ENCODE data around the gene NTM.

The NTM gene

GRCh38 chr11:132186699-132187098, 816.3 kb downstream of the NTM start:
- Histone ChIP-seq H3K27me3 (replicated peaks; ENCODE audit: control insufficient read depth, insufficient read depth, low read length) (no peaks in the 10 kb centered on the region), H3K4me3 (ENCODE audit: low read length) (no peak overlapping the region), H3K36me3 (ENCODE audit: control insufficient read depth, insufficient read depth, low read length, severe bottlenecking) (no peaks in the 10 kb centered on the region), H3K4me1 (ENCODE audit: control insufficient read depth, insufficient read depth, low read length) (peaks cover 6% of the 10 kb centered on the region), H3K9me3 (ENCODE audit: control insufficient read depth, low read length) (no peaks in the 10 kb centered on the region), H3K9ac (ENCODE audit: low read length) (no peak overlapping the region)
- no peak for DNase-seq (ENCODE audit: low read depth)

- Histone ChIP-seq H3K36me3 (ENCODE audit: control insufficient read depth, insufficient read depth, low read length, severe bottlenecking) (no peaks in the 10 kb centered on the region), H3K9me3 (ENCODE audit: control insufficient read depth, low read length) (no peaks in the 10 kb centered on the region), H3K27me3 (replicated peaks; ENCODE audit: control insufficient read depth, insufficient read depth, low read length) (no peaks in the 10 kb centered on the region), H3K4me1 (ENCODE audit: control insufficient read depth, insufficient read depth, low read length) (peaks cover 6% of the 10 kb centered on the region), H3K4me3 (ENCODE audit: low read length) (no peak overlapping the region), H3K9ac (ENCODE audit: low read length) (no peak overlapping the region)
- no peak for DNase-seq (ENCODE audit: low read depth)
Measured at GRCh38 chr11:132187386-132187785, 817.0 kb downstream of the NTM start.

GRCh38 chr11:132187814-132188213, 817.4 kb downstream of the NTM start:
- Histone ChIP-seq H3K36me3 (ENCODE audit: control insufficient read depth, insufficient read depth, low read length, severe bottlenecking) (no peaks in the 10 kb centered on the region), H3K27me3 (replicated peaks; ENCODE audit: control insufficient read depth, insufficient read depth, low read length) (no peaks in the 10 kb centered on the region), H3K4me3 (ENCODE audit: low read length) (no peak overlapping the region), H3K9ac (ENCODE audit: low read length) (no peak overlapping the region), H3K4me1 (ENCODE audit: control insufficient read depth, insufficient read depth, low read length) (peaks cover 6% of the 10 kb centered on the region), H3K9me3 (ENCODE audit: control insufficient read depth, low read length) (no peaks in the 10 kb centered on the region)
- peak; percentile 47 for DNase-seq (ENCODE audit: low read depth)

GRCh38 chr11:132196928-132197327, 826.5 kb downstream of the NTM start:
- DNase-seq (ENCODE audit: low read depth) = no peak
- Histone ChIP-seq H3K27me3 (replicated peaks; ENCODE audit: control insufficient read depth, insufficient read depth, low read length) (no peaks in the 10 kb centered on the region), H3K4me3 (ENCODE audit: low read length) (no peak overlapping the region), H3K9me3 (ENCODE audit: control insufficient read depth, low read length) (no peaks in the 10 kb centered on the region), H3K36me3 (ENCODE audit: control insufficient read depth, insufficient read depth, low read length, severe bottlenecking) (no peaks in the 10 kb centered on the region), H3K4me1 (ENCODE audit: control insufficient read depth, insufficient read depth, low read length) (no peaks in the 10 kb centered on the region), H3K9ac (ENCODE audit: low read length) (no peak overlapping the region)

- no peak overlapping the region for H3K4me3 ChIP-seq (ENCODE audit: low read length)
- no peak overlapping the region for H3K9ac ChIP-seq (ENCODE audit: low read length)
- no peaks in the 10 kb centered on the region for H3K4me1 ChIP-seq (ENCODE audit: control insufficient read depth, insufficient read depth, low read length)
- H3K9me3 ChIP-seq (ENCODE audit: control insufficient read depth, low read length) = no peaks in the 10 kb centered on the region
- H3K36me3 ChIP-seq (ENCODE audit: control insufficient read depth, insufficient read depth, low read length, severe bottlenecking) = no peaks in the 10 kb centered on the region
- H3K27me3 ChIP-seq (replicated peaks; ENCODE audit: control insufficient read depth, insufficient read depth, low read length) = no peaks in the 10 kb centered on the region
- DNase-seq (ENCODE audit: low read depth) = no peak
Measured at GRCh38 chr11:132200353-132200936, 830.0 kb downstream of the NTM start.

DNA sequence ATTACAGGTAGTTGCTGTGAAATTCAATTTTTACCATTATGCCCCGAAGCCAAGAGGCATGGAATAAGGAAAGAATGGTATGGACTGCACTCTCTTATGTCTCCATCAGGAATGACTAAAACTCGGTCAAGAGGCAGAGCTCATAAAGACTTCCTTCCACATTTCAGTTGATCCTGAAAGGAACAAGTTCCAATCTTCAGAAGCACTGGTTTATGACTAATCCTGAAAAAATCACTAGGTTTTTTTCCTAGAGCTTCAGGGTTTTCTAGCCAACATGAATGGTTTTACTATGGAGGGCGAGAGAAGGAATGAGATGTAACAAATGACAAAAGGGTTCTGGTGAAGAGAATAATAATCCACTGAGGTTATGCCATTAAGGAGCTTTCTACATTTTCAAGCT, 832.2 kb downstream of the NTM start:
- DNase-seq (ENCODE audit: low read depth) = peak; percentile 44
- no peaks in the 10 kb centered on the region for H3K27me3 ChIP-seq (replicated peaks; ENCODE audit: control insufficient read depth, insufficient read depth, low read length)
- no peak overlapping the region for H3K4me3 ChIP-seq (ENCODE audit: low read length)
- no peaks in the 10 kb centered on the region for H3K4me1 ChIP-seq (ENCODE audit: control insufficient read depth, insufficient read depth, low read length)
- no peaks in the 10 kb centered on the region for H3K9me3 ChIP-seq (ENCODE audit: control insufficient read depth, low read length)
- no peak overlapping the region for H3K9ac ChIP-seq (ENCODE audit: low read length)
- no peaks in the 10 kb centered on the region for H3K36me3 ChIP-seq (ENCODE audit: control insufficient read depth, insufficient read depth, low read length, severe bottlenecking)

DNA sequence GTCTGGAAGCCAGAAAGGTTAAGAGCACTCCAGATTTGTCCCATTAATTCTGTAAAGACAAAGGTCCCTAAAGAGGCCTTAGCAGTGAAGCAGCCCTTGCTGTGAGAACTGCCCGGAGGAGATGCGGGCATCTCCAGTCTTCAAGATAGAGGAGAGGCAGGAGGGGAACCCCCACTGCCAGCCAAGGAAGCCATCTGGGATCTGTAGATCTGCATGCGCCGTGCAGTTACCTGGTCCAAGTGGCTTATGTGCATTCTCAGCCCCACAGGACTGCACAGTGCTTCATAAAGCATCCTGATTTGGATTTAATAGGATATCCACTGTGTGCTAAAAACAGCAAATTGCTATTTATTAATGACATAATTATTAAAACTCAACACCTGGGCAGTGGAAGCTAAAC, 834.6 kb downstream of the NTM start:
- Histone ChIP-seq H3K36me3 (ENCODE audit: control insufficient read depth, insufficient read depth, low read length, severe bottlenecking) (no peaks in the 10 kb centered on the region), H3K9me3 (ENCODE audit: control insufficient read depth, low read length) (no peaks in the 10 kb centered on the region), H3K4me3 (ENCODE audit: low read length) (no peak overlapping the region), H3K27me3 (replicated peaks; ENCODE audit: control insufficient read depth, insufficient read depth, low read length) (no peaks in the 10 kb centered on the region), H3K9ac (ENCODE audit: low read length) (no peak overlapping the region), H3K4me1 (ENCODE audit: control insufficient read depth, insufficient read depth, low read length) (no peaks in the 10 kb centered on the region)
- no peak for DNase-seq (ENCODE audit: low read depth)

DNA sequence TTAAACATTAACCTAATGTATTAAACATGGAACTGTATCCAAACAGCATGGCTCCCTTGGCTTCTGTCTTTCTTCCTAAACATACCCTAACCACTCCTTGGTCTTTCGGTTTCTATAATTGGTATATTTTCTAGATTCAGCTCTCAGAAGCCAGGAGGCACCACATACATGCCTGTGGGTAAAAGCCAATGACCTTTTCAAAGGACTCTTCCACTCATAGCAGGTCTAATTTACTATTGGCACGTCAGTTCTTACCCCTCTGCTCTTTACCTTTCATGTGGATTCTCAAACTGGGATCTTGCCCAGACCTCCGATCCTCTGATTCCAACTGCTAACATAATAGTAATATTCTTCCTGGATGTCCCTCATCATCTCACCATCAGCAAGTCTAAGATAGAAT, 835.1 kb downstream of the NTM start:
- no peaks in the 10 kb centered on the region for H3K4me1 ChIP-seq (ENCODE audit: control insufficient read depth, insufficient read depth, low read length)
- no peaks in the 10 kb centered on the region for H3K9me3 ChIP-seq (ENCODE audit: control insufficient read depth, low read length)
- no peaks in the 10 kb centered on the region for H3K27me3 ChIP-seq (replicated peaks; ENCODE audit: control insufficient read depth, insufficient read depth, low read length)
- H3K36me3 ChIP-seq (ENCODE audit: control insufficient read depth, insufficient read depth, low read length, severe bottlenecking) = no peaks in the 10 kb centered on the region
- no peak overlapping the region for H3K4me3 ChIP-seq (ENCODE audit: low read length)
- no peak overlapping the region for H3K9ac ChIP-seq (ENCODE audit: low read length)
- no peak for DNase-seq (ENCODE audit: low read depth)

DNA sequence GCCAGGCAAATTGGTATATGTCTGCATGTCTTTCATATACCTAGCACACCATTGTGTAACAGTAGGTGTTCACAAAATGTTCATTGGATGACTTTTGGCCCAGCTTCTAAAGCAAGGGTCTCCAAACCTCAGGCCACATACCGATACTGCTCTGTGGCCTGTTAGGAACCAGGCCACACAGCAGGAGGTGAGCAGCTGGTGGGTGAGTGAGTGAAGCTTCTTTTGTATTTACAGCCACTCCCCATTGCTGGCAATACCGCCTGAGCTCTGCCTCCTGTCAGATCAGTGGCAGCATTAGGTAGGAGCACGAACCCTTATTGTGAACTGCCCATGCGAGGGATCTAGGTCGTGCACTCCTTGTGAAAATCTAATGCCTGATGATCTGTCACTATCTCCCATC, 836.6 kb downstream of the NTM start:
- Histone ChIP-seq H3K27me3 (replicated peaks; ENCODE audit: control insufficient read depth, insufficient read depth, low read length) (no peaks in the 10 kb centered on the region), H3K36me3 (ENCODE audit: control insufficient read depth, insufficient read depth, low read length, severe bottlenecking) (no peaks in the 10 kb centered on the region), H3K9me3 (ENCODE audit: control insufficient read depth, low read length) (no peaks in the 10 kb centered on the region), H3K4me3 (ENCODE audit: low read length) (no peak overlapping the region), H3K4me1 (ENCODE audit: control insufficient read depth, insufficient read depth, low read length) (no peaks in the 10 kb centered on the region), H3K9ac (ENCODE audit: low read length) (no peak overlapping the region)
- no peak for DNase-seq (ENCODE audit: low read depth)

DNA sequence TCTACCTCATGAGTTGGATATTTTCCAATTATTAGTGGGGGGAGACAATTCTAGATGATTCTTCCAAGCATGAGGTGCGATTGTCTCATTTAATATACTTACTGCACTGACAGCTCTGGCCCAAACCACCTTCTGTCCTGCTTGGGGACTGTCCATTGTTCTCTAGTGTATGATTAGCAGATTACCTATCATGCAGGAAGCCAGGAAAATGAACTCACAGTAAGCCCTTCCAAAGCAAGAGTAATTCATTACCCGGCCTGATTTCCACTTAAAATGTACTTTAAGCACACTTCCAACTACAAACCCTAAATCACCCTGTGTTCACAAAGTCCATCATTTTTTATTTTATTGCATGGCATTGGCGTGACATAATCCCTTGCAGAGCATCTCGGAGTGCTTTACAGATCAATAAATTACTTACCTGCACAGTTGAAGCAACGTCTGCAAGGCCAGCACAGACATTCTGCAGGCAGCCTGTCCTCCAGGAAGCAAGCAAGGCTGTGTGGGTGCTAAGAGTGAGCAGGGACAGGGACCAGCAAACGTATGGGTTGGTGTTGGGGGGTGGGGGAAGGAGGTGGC, 838.2 kb downstream of the NTM start:
- Histone ChIP-seq H3K36me3 (ENCODE audit: control insufficient read depth, insufficient read depth, low read length, severe bottlenecking) (no peaks in the 10 kb centered on the region), H3K9me3 (ENCODE audit: control insufficient read depth, low read length) (no peaks in the 10 kb centered on the region), H3K4me3 (ENCODE audit: low read length) (no peak overlapping the region), H3K27me3 (replicated peaks; ENCODE audit: control insufficient read depth, insufficient read depth, low read length) (no peaks in the 10 kb centered on the region), H3K4me1 (ENCODE audit: control insufficient read depth, insufficient read depth, low read length) (no peaks in the 10 kb centered on the region), H3K9ac (ENCODE audit: low read length) (no peak overlapping the region)
- DNase-seq (ENCODE audit: low read depth) = no peak

GRCh38 chr11:132211479-132211878, 841.1 kb downstream of the NTM start:
- H3K27me3 ChIP-seq (replicated peaks; ENCODE audit: control insufficient read depth, insufficient read depth, low read length) = peaks cover 9% of the 10 kb centered on the region
- no peaks in the 10 kb centered on the region for H3K36me3 ChIP-seq (ENCODE audit: control insufficient read depth, insufficient read depth, low read length, severe bottlenecking)
- H3K4me1 ChIP-seq (ENCODE audit: control insufficient read depth, insufficient read depth, low read length) = no peaks in the 10 kb centered on the region
- no peak overlapping the region for H3K4me3 ChIP-seq (ENCODE audit: low read length)
- no peak overlapping the region for H3K9ac ChIP-seq (ENCODE audit: low read length)
- H3K9me3 ChIP-seq (ENCODE audit: control insufficient read depth, low read length) = no peaks in the 10 kb centered on the region
- DNase-seq (ENCODE audit: low read depth) = no peak

DNA sequence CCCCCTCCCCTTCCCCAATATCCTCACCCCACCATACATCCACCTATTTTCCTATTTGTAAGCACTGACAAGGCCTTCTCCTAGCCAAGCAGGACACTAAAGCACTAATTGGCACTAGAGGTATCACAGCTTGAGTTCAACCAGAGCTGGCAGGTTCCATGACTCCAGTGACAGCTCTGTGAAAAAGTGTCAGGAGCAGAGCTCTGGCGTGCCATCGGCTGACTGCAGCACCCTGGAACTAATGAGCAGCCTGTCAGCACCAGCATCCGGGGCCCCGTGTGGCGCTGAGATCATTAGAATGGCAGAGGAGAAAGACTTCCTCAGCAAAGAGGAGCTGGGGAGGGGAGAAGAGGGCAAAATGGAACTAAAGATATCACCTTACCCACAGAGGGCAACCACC, 847.4 kb downstream of the NTM start:
- no peak for DNase-seq (ENCODE audit: low read depth)

More for the DNA sequence above, 847.4 kb downstream of the NTM start:
- Histone ChIP-seq H3K4me1 (ENCODE audit: control insufficient read depth, insufficient read depth, low read length) (peaks cover 13% of the 10 kb centered on the region), H3K36me3 (ENCODE audit: control insufficient read depth, insufficient read depth, low read length, severe bottlenecking) (no peaks in the 10 kb centered on the region), H3K27me3 (replicated peaks; ENCODE audit: control insufficient read depth, insufficient read depth, low read length) (peaks cover 13% of the 10 kb centered on the region), H3K9me3 (ENCODE audit: control insufficient read depth, low read length) (no peaks in the 10 kb centered on the region), H3K9ac (ENCODE audit: low read length) (no peak overlapping the region), H3K4me3 (ENCODE audit: low read length) (no peak overlapping the region)

All from adipocyte (in vitro differentiated cells).